Calu3 (cell line): ENCODE data around the gene PSMB3. TPM values are rescaled to one million over a fixed set of nuclear protein-coding genes. Genes with fewer than 3 reads are reported as not detected.

ENCODE experiments used
- BruUV-seq: library from RNA; stranded (reverse); fragments of 400-500 nt; replicated peaks from 2 replicates; lab custom pipeline; 2021; lab: Mats Ljungman, UMichigan
- CTCF ChIA-PET: fragments of 300-600 bp; sonication (Branson Sonifier 250); formaldehyde crosslinking; loops from one replicate; lab custom pipeline; 2022; ENCODE audit warnings: antibody characterized with exemption; lab: Charles Lee
- DNase-seq: peaks from one replicate; pipeline ENCODE4 v3.0.0; 2022
- H3K27ac Mint-ChIP-seq: one replicate; pipeline ENCODE4 v1.8.0; 2022; ENCODE audit warnings: mixed read lengths; ENCODE audit not compliant: unreplicated experiment
- H3K27me3 Mint-ChIP-seq: one replicate; pipeline ENCODE4 v1.8.0; 2022; ENCODE audit warnings: mixed read lengths; ENCODE audit not compliant: unreplicated experiment
- H3K36me3 Mint-ChIP-seq: one replicate; pipeline ENCODE4 v1.8.0; 2022; ENCODE audit warnings: mild to moderate bottlenecking, moderate library complexity, mixed read lengths; ENCODE audit not compliant: insufficient read depth, unreplicated experiment
- H3K4me1 Mint-ChIP-seq: one replicate; pipeline ENCODE4 v1.8.0; 2022; ENCODE audit warnings: mild to moderate bottlenecking, low read depth, mixed read lengths; ENCODE audit not compliant: unreplicated experiment
- H3K4me3 Mint-ChIP-seq: one replicate; pipeline ENCODE4 v1.8.0; 2022; ENCODE audit warnings: mild to moderate bottlenecking, low read depth, moderate library complexity, mixed read lengths; ENCODE audit not compliant: unreplicated experiment
- H3K9me3 Mint-ChIP-seq: one replicate; pipeline ENCODE4 v1.8.0; 2022; ENCODE audit warnings: low read depth, mixed read lengths; ENCODE audit not compliant: unreplicated experiment
- CTCF ChIP-seq: fragments of 200-600 bp; IDR thresholded peaks from one replicate; pipeline ENCODE4 v1.8.0; 2022; ENCODE audit warnings: antibody characterized with exemption; ENCODE audit not compliant: unreplicated experiment
- intact Hi-C: fragments of 100-400 bp; cut with micrococcal nuclease; formaldehyde crosslinking; loops from one replicate; pipeline ENCODE4 v1.10.0; 2022; ENCODE audit not compliant: unreplicated experiment
- total RNA-seq: library from RNA; stranded (reverse); gene quantifications from 2 replicates; pipeline ENCODE4 v1.2.3, GENCODE V29; 2022

PSMB3 gene
- total RNA-seq, 1 experiment from 2014 or later, result 935 TPM

- CTCF ChIA-PET, result interaction anchor here (0.6 to 2.1 kb wide), 5 partner anchors 13 to 1423 kb away, joined by 3 to 15 read pairs (median 3); no protein-coding TSS in a partner anchor
- no peaks in the 10 kb centered on the region for H3K4me1 Mint-ChIP-seq
- H3K4me3 Mint-ChIP-seq, result no peak overlapping the region
- TF ChIP-seq CTCF, result no peak
- intact Hi-C loops, result no loop called here
- DNase-seq, result no peak
- BruUV-seq, result no TSS peak
- no peaks in the 10 kb centered on the region for H3K9me3 Mint-ChIP-seq
- H3K36me3 Mint-ChIP-seq, result peaks cover 93% of the 10 kb centered on the region
- no peaks in the 10 kb centered on the region for H3K27me3 Mint-ChIP-seq
- H3K27ac Mint-ChIP-seq, result no peak overlapping the region
These were observed 9.7 kb downstream of the PSMB3 start for GRCh38 chr17:38762231-38762630.

GRCh38 chr17:38766341-38766740, 13.8 kb downstream of the PSMB3 start:
- Mint-ChIP-seq H3K36me3 (peaks cover 89% of the 10 kb centered on the region), H3K27me3 (no peaks in the 10 kb centered on the region), H3K9me3 (no peaks in the 10 kb centered on the region), H3K4me3 (no peak overlapping the region), H3K27ac (no peak overlapping the region), H3K4me1 (no peaks in the 10 kb centered on the region)
- no peak for TF ChIP-seq CTCF
- CTCF ChIA-PET, result no interaction called here
- no TSS peak for BruUV-seq
- no peak for DNase-seq
- intact Hi-C loops, result no loop called here

- Mint-ChIP-seq H3K36me3 (peaks cover 88% of the 10 kb centered on the region), H3K9me3 (no peaks in the 10 kb centered on the region), H3K27me3 (no peaks in the 10 kb centered on the region), H3K4me1 (no peaks in the 10 kb centered on the region), H3K27ac (no peak overlapping the region), H3K4me3 (no peak overlapping the region)
- DNase-seq, result no peak
- no TSS peak for BruUV-seq
- intact Hi-C loops, result no loop called here
- TF ChIP-seq CTCF, result no peak
- CTCF ChIA-PET, result interaction anchor here (0.5 to 0.7 kb wide), 2 partner anchors 12 to 19 kb away, joined by 3 to 5 read pairs; no protein-coding TSS in a partner anchor
These were observed 15.9 kb downstream of the PSMB3 start for GRCh38 chr17:38768417-38768816.

GRCh38 chr17:38773258-38773657, 20.7 kb downstream of the PSMB3 start:
- Mint-ChIP-seq H3K36me3 (peaks cover 82% of the 10 kb centered on the region), H3K9me3 (no peaks in the 10 kb centered on the region), H3K27ac (no peak overlapping the region), H3K4me3 (no peak overlapping the region), H3K27me3 (no peaks in the 10 kb centered on the region), H3K4me1 (no peaks in the 10 kb centered on the region)
- CTCF ChIA-PET, result interaction anchor here (1.5 kb wide), 1 partner anchor 14 kb away, joined by 3 read pairs; no protein-coding TSS in a partner anchor
- intact Hi-C loops, result no loop called here
- no peak for DNase-seq
- BruUV-seq, result no TSS peak
- TF ChIP-seq CTCF, result no peak
